ENCODE results near the gene EXD3.
"Not testable (repeated sequence)": the region's sequence is repeated elsewhere in the genome, so short reads cannot be mapped to it uniquely, and the experiment has no call there.

EXD3 gene

DNA sequence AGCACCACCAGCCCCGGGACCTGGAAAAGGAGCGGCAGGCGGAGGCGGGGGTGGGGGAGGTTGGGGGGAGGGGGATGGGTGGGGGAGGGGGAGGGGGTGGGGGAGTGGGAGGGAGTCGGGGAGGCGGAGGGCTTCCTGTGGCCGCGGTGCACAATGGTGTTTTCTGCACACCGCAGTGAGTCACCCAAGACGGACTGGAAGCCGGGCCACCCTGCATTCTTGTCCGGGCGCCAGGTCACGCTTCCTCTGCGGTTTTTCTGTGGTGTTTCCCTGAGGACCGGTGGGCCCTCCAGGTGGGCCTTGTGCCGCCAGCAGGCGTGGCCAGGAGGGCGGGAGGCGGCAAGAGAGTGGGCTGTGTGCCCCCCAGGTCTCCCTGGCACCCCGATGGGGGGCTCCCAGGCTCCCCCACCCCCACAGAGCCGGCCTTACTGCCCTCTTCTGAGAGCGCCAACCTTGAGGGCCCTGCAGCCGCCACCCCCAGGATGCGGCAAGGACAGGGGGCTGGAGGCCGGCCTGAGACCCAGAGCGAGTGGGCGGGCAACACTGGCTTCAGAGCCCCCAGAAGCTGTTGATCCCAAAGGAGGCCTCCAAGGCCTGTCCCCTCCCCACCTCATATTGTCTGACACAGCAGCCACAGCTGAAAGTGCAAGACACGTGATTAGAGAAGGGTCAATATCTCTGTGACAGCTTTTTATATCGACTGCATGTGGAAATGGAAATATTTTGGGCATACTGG is 11.1 kb downstream of the EXD3 start:
- Histone ChIP-seq H3K4me1 (peaks cover 99% of the 10 kb centered on the region), H3K9ac (peak overlapping the region; percentile 48; the same call in 1 of the 2 replicates), H3K4me2 (peak overlapping the region; percentile 98), H4K20me1 (peaks cover 78% of the 10 kb centered on the region), H3K27me3 (peaks cover 25% of the 10 kb centered on the region), H3K27ac (peak overlapping the region; percentile 76), H3K9me3 (no peaks in the 10 kb centered on the region), H3K36me3 (peaks cover 2% of the 10 kb centered on the region; the same call in 1 of the 2 replicates), H3K4me3 (peak overlapping the region; percentile 51)
- TF ChIP-seq Cebpa-rat (IDR thresholded peaks at IDR 0.05) = no peak

DNA sequence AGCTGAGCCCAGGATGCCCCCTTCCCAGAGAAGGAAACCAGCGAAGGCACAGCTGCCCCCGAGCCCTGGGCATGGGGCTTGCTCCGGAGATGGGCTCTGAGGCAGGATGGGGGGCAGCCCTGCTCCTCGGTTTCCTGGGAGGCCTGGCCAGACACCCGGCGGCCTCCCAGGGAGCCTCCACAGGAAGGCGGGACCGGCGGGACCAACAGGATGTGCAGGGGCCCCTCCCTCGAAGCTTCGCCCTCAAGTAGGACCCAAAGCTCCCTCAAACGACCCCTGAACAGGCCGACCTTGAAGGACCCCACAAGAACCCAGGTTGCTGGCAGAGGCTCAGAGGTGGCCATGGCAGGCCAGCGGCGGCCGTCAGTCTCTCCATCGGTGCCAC is 11.7 kb downstream of the EXD3 start:
- H3K9ac ChIP-seq = peak overlapping the region; percentile 60; the same call in 1 of the 2 replicates
- H4K20me1 ChIP-seq = peaks cover 78% of the 10 kb centered on the region
- H3K4me2 ChIP-seq = peak overlapping the region; percentile 98
- H3K4me1 ChIP-seq = peaks cover 99% of the 10 kb centered on the region
- no peaks in the 10 kb centered on the region for H3K36me3 ChIP-seq
- peak overlapping the region; percentile 46; the same call in 1 of the 2 replicates for H3K4me3 ChIP-seq
- H3K27ac ChIP-seq = peak overlapping the region; percentile 59; the same call in 1 of the 2 replicates
- peaks cover 24% of the 10 kb centered on the region for H3K27me3 ChIP-seq
- TF ChIP-seq Cebpa-rat (IDR thresholded peaks at IDR 0.05) = no peak
- no peaks in the 10 kb centered on the region for H3K9me3 ChIP-seq

DNA sequence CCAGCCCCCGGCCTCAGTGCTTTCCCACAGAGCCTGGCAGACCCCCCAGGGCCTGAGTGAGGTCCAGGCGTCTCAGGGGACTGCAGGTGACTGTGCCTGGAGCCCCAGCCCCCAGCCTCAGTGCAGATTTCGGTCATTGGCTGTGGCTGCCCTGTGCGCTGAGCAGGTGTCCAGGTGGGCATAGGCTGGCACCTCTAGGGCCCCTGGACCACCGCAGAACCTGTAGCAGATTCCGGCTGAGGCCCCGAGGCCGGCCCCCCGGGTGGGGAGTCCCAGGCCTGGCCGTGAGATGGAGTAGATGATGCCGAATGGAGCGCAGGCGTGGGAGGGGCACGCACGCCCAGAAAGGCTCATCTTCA is 12.1 kb downstream of the EXD3 start:
- Histone ChIP-seq H3K4me2 (peak overlapping the region; percentile 98), H4K20me1 (peaks cover 78% of the 10 kb centered on the region), H3K4me1 (peaks cover 97% of the 10 kb centered on the region), H3K36me3 (no peaks in the 10 kb centered on the region), H3K27ac (peak overlapping the region; percentile 59; the same call in 1 of the 2 replicates), H3K27me3 (peaks cover 22% of the 10 kb centered on the region; the same call in 1 of the 2 replicates), H3K4me3 (peak overlapping the region; percentile 46; the same call in 1 of the 2 replicates), H3K9me3 (no peaks in the 10 kb centered on the region), H3K9ac (peak overlapping the region; percentile 60; the same call in 1 of the 2 replicates)
- TF ChIP-seq Cebpa-rat (IDR thresholded peaks at IDR 0.05) = no peak

DNA sequence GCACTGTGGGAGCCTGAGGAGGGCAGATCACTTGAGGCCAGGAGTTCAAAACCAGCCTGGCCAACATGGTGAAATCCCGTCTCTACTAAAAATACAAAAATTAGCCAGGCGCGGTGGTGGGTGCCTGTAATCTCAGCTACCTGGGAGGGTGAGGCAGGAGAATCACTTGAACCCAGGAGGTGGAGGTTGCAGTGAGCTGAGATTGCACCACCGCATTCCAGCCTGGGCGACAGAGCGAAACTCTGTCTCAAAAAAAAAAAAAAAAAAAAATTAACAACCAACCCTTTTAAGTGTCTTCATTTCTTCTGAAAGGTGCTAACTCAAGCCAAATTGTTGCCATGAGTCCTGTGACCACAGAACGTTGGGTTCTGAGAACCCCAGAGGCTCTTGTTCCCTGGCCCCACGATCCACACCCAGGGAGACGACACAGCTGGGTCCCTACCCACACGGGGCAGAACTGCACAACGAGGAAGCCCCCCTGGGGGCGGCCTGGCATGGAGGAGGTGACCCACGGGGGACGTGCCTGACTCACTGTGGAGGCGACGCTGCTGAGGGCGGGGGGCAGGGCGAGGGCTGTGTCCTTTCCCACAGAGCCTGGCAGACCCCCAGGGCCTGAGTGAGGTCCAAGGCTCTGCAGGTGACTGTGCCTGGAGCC is 12.6 kb downstream of the EXD3 start:
- not testable (repeated sequence) for H3K9ac ChIP-seq, H3K36me3 ChIP-seq, H3K9me3 ChIP-seq
- peaks cover 20% of the 10 kb centered on the region; the same call in 1 of the 2 replicates for H3K27me3 ChIP-seq
- H3K4me1 ChIP-seq = peaks cover 92% of the 10 kb centered on the region
- H3K27ac ChIP-seq = peak overlapping the region; percentile 59; the same call in 1 of the 2 replicates
- peaks cover 78% of the 10 kb centered on the region for H4K20me1 ChIP-seq
- peak overlapping the region; percentile 46; the same call in 1 of the 2 replicates for H3K4me3 ChIP-seq
- peak overlapping the region; percentile 98 for H3K4me2 ChIP-seq

DNA sequence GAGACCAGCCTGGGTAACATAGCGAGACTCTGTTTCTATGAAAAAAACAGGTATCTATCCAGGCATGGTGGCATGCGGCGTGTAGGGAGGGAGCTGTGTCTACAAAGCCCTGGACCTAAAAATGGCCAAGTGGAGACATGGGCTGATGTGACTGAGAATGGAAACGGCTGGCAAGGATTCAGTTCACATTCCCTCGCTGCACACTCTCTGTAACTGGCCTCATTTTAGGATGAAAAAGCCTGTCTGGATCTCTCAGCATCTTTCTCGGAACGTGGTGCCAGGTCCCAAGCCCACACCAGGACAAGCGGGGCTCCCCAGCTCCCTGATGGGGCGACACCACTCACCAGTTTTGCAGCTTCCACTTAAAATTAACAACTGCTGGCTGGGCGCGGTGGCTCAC is 13.4 kb downstream of the EXD3 start:
- Histone ChIP-seq H3K9ac (no peak overlapping the region), H3K27ac (no peak overlapping the region)
- no peak for TF ChIP-seq Cebpa-rat (IDR thresholded peaks at IDR 0.05)

DNA sequence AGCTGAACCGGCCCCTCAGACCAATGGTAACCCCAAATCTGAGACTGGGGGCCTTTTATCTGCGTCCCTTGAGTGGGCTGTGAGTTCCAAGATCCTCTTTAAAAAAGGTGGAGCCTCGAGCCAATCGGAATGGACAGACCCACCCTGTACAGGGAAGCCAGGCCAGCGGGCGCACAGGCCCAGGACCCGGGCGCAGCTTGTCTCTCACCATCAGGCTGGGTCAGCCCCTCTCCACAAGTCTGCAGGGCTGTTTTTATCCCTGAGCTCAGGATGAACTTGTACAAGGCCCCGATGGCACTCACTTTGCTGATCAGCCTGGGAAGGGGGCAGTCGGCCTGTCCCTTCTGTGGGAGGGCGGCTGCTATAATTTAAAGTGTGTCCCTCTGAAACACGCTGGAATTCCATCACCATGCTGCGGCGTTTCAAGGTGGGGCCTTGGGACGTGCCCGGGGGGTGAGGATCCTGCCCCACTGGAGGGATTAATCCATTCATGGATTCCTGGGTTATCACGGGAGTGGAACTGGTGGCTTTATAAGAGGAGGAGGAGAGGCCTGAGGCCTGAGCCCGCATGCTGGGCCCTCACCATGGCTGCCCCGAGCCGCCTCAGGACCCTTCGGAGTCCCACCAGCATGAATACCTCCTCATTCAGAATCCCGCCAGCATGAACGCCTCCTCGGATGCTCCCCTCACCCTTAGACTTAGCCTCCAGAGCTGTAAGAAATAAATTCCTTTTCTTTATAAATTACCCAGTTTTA is 14.1 kb downstream of the EXD3 start:
- H3K9ac ChIP-seq = no peak overlapping the region
- peaks cover 18% of the 10 kb centered on the region; the same call in 1 of the 2 replicates for H3K27me3 ChIP-seq
- peaks cover 81% of the 10 kb centered on the region for H3K4me1 ChIP-seq
- TF ChIP-seq Cebpa-rat (IDR thresholded peaks at IDR 0.05) = no peak
- H3K36me3 ChIP-seq = no peaks in the 10 kb centered on the region
- H3K9me3 ChIP-seq = no peaks in the 10 kb centered on the region
- peaks cover 85% of the 10 kb centered on the region for H4K20me1 ChIP-seq
- peak overlapping the region; percentile 98 for H3K4me2 ChIP-seq
- no peak overlapping the region for H3K4me3 ChIP-seq
- H3K27ac ChIP-seq = no peak overlapping the region

More for the DNA sequence above, 13.4 kb downstream of the EXD3 start:
- Histone ChIP-seq H3K36me3 (no peaks in the 10 kb centered on the region), H3K4me3 (no peak overlapping the region), H3K4me1 (peaks cover 88% of the 10 kb centered on the region), H3K4me2 (peak overlapping the region; percentile 98), H3K9me3 (no peaks in the 10 kb centered on the region), H3K27me3 (peaks cover 18% of the 10 kb centered on the region; the same call in 1 of the 2 replicates), H4K20me1 (peaks cover 80% of the 10 kb centered on the region)

DNA sequence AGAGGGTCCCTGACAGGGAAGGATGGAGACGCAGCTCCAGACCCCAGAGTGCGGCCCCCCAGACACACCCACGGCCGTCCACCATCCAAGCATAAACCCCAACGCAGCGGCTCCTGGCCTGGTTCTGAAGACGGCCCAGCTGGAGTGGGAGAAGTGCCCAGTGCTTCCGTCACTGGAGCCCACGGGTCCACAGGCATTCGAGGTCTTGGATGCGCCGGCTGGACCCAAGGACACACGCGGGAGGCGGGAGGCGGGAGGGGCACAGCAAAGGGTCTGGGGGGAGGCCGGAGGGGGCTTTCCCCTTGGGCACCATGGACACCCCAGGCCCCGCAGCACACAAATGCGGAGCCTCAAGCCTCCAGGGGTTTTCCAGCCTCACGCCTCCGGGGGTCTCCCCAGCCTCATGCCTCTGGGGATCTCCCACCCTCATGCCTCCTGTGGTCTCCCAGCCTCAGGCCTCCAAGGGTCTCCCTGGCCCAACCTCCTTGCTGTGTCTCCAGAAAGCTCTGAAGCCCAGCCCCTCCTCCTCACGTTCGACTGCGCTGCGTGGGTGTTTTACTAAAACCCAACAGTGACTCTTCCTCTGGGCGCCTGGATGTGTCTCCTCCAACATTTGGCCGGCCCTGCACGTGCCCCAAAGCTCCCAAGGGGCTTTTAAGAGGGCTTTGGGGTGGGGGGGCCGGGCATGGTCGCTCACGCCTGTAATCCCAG is 15.2 kb downstream of the EXD3 start:
- Histone ChIP-seq H3K27me3 (peaks cover 18% of the 10 kb centered on the region; the same call in 1 of the 2 replicates), H3K9ac (peak overlapping the region; percentile 53; the same call in 1 of the 2 replicates), H3K4me1 (peaks cover 71% of the 10 kb centered on the region), H3K36me3 (peaks cover 9% of the 10 kb centered on the region; the same call in 1 of the 2 replicates), H3K27ac (no peak overlapping the region), H4K20me1 (peaks cover 83% of the 10 kb centered on the region), H3K9me3 (peaks cover 9% of the 10 kb centered on the region), H3K4me3 (peak overlapping the region; percentile 47; the same call in 1 of the 2 replicates), H3K4me2 (peak overlapping the region; percentile 98)
- TF ChIP-seq Cebpa-rat (IDR thresholded peaks at IDR 0.05) = no peak

DNA sequence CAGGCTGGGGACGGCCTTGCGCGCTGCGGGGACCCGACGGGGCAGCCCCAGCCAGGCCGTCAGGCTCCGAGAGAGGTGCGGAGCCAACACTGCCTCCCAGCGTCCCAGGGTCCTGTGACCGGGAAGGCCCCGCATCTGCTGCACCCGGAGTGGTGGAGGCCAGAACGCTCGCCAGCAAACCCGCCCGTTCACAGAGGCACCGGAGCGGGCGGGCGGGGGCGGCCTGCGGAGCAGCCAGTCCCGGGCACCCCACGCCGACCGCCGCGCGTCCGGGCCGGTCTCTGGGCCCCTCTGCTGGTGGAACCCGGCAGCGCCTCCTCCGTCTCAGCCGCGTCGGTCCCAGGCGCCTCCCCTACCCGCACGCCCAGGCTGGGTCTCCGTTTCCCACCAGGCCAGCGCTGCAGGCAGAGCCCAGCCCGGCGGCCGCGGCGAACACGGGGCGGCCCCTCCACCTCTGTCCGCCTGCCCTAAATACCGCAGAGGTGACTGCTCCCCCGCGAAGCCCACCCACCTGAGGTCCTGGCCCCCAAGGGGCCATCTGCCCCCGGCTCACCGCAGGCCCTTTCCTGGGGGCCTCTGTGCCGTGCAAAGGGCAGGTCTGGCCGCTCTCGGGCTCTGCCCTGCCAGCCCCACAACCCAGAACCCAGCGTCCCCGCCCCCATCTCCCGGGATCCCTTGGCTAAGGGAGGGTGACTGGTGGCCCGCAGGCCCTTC is 15.9 kb downstream of the EXD3 start:
- Histone ChIP-seq H4K20me1 (peaks cover 76% of the 10 kb centered on the region), H3K27ac (no peak overlapping the region), H3K4me3 (peak overlapping the region; percentile 47), H3K9me3 (peaks cover 16% of the 10 kb centered on the region), H3K9ac (peak overlapping the region; percentile 53; the same call in 1 of the 2 replicates), H3K4me2 (peak overlapping the region; percentile 98), H3K4me1 (peaks cover 64% of the 10 kb centered on the region), H3K27me3 (peaks cover 18% of the 10 kb centered on the region; the same call in 1 of the 2 replicates), H3K36me3 (peaks cover 16% of the 10 kb centered on the region)
- TF ChIP-seq Cebpa-rat (IDR thresholded peaks at IDR 0.05) = no peak
